Gastroesophageal sphincter (tissue), 3 donors: Measurements from ENCODE around the gene ITGA11.

Experiments
- CTCF ChIP-seq, 4 experiments: fragments of 200-600 bp in 2 of 4; fragments of 450-650 bp in 2 of 4; sonication (generic) in 1 of 4; IDR thresholded peaks; one replicate each; pipeline ENCODE4 v1.5.1; 2017 to 2019; ENCODE audit warnings: antibody characterized with exemption in 4 of 4, mild to moderate bottlenecking in 2 of 4, moderate library complexity in 2 of 4
- POLR2AphosphoS5 ChIP-seq: sonication (generic); formaldehyde crosslinking; IDR thresholded peaks from one replicate; pipeline ENCODE4 v1.6.1; 2017; ENCODE audit warnings: antibody characterized with exemption

DNA sequence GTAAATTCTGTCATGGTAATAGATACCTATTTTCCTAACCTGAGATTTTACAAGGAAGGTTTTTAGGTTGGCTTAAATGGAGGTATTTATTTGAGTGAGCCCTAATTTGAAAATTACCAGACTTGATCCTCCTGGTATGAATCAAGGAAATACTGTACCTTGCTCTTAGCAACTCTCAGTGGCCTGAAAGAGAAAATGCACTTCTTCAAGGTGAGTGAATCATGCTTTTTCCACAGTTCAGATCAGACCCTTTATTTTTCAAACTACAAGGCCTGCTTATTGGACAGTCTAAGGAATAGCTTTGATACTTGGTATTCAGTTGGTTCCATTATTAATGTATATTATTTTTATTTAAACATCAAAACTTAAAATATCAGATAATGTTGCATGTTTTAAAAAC is 139.0 kb downstream of the ITGA11 start:
- no peak for TF ChIP-seq CTCF (IDR thresholded peaks at IDR 0.05)
- no peak for TF ChIP-seq POLR2AphosphoS5
